Omental fat pad (tissue), 4 donors: ENCODE measurements around the gene PPIA. TPM values are rescaled to one million over a fixed set of nuclear protein-coding genes. Genes with fewer than 3 reads are reported as not detected.

Source experiments
- ATAC-seq: fragments of 150-250 bp; one replicate; pipeline ENCODE4 v1.9.1; 2016; ENCODE audit warnings: mild to moderate bottlenecking, moderate library complexity; ENCODE audit not compliant: low FRiP score
- DNase-seq: peaks from one replicate; pipeline ENCODE4 v3.0.0-alpha.2; 2019; ENCODE audit warnings: low spot score
- CTCF ChIP-seq, 3 donors: fragments of 450-650 bp; IDR thresholded peaks; one replicate each; pipeline ENCODE4 v1.5.1; 2016 to 2017; ENCODE audit warnings: antibody characterized with exemption in 3 of 3, mild to moderate bottlenecking in 3 of 3, moderate library complexity in 2 of 3
- total RNA-seq, 4 donors: library from RNA; depleted of rRNA; stranded (reverse); fragments of >200 nt; gene quantifications; one replicate each; pipeline ENCODE4 v1.1.0, GENCODE V29; 2016

The PPIA gene
- total RNA-seq, 4 donors from 2014 or later: 1,060 to 1,801 (median 1,521) TPM

- ATAC-seq: no peak
- TF ChIP-seq CTCF (IDR thresholded peaks at IDR 0.05): no peak
These were observed 12.5 kb downstream of the PPIA start for GRCh38 chr7:44808914-44809393.

GRCh38 chr7:44811093-44811492 lies 14.6 kb downstream of the PPIA start:
- TF ChIP-seq CTCF (IDR thresholded peaks at IDR 0.05): no peak
- ATAC-seq: no peak
- no peak for DNase-seq

More at GRCh38 chr7:44808914-44809393, 12.5 kb downstream of the PPIA start:
- no peak for DNase-seq

- TF ChIP-seq CTCF (IDR thresholded peaks at IDR 0.05): no peak
- DNase-seq (no peak), ATAC-seq (no peak)
These were observed 15.1 kb downstream of the PPIA start for GRCh38 chr7:44811571-44811970.

GRCh38 chr7:44814919-44815318 lies 18.4 kb downstream of the PPIA start:
- ATAC-seq: no peak
- no peak for TF ChIP-seq CTCF (IDR thresholded peaks at IDR 0.05)
- no peak for DNase-seq

GRCh38 chr7:44819292-44819691 lies 22.8 kb downstream of the PPIA start:
- TF ChIP-seq CTCF (IDR thresholded peaks at IDR 0.05): no peak
- DNase-seq (no peak), ATAC-seq (no peak)

- TF ChIP-seq CTCF (IDR thresholded peaks at IDR 0.05): no peak
- no peak for ATAC-seq
These were observed 26.8 kb downstream of the PPIA start for GRCh38 chr7:44823255-44823781.

GRCh38 chr7:44824894-44825526 lies 28.5 kb downstream of the PPIA start:
- DNase-seq (no peak), ATAC-seq (no peak)
- no peak for TF ChIP-seq CTCF (IDR thresholded peaks at IDR 0.05)

More at GRCh38 chr7:44823255-44823781, 26.8 kb downstream of the PPIA start:
- DNase-seq: no peak
